ENCODE measurements around the gene SYNJ2. TPM values are rescaled to one million over a fixed set of nuclear protein-coding genes. Genes with fewer than 3 reads are reported as not detected.

The SYNJ2 gene
- total RNA-seq, 4 donors from 2014 or later, result 2.6 to 7.5 (median 5.5) TPM

DNA sequence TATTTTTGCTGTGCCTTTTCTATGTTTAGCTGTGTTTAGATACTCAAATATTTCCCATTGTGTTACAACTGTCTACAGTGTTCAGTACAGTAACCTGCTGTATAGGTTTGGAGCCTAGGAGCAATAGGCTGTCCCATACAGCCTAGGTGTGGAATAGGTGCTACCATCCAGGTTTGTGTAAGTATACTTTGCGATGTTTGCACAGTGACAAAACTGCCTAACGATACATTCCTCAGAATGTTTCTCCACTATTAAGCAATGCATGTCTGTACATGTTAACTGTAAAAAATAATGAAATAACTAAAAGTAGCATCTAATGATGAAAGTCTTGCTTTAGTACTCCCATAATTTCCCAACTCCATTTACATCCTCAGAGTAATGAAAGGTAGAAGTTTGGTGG lies 140.4 kb downstream of the SYNJ2 start:
- 82 to 88% methylated on average over 2 of the region's 2 CpGs for WGBS, 2 donors
- intact Hi-C loops (cut with DNase I; ENCODE audit: low total_unique reads), result no loop called here
- DNase-seq (ENCODE audit: low spot score in 2 of 2), result no peak
- no peak for TF ChIP-seq POLR2A (IDR thresholded peaks at IDR 0.05)
- TF ChIP-seq, protein P1, sequence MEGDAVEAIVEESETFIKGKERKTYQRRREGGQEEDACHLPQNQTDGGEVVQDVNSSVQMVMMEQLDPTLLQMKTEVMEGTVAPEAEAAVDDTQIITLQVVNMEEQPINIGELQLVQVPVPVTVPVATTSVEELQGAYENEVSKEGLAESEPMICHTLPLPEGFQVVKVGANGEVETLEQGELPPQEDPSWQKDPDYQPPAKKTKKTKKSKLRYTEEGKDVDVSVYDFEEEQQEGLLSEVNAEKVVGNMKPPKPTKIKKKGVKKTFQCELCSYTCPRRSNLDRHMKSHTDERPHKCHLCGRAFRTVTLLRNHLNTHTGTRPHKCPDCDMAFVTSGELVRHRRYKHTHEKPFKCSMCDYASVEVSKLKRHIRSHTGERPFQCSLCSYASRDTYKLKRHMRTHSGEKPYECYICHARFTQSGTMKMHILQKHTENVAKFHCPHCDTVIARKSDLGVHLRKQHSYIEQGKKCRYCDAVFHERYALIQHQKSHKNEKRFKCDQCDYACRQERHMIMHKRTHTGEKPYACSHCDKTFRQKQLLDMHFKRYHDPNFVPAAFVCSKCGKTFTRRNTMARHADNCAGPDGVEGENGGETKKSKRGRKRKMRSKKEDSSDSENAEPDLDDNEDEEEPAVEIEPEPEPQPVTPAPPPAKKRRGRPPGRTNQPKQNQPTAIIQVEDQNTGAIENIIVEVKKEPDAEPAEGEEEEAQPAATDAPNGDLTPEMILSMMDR (IDR thresholded peaks at IDR 0.05), result no peak
- no peak overlapping the region for H3K4me3 ChIP-seq (ENCODE audit: low read depth, poor library complexity, severe bottlenecking)

DNA sequence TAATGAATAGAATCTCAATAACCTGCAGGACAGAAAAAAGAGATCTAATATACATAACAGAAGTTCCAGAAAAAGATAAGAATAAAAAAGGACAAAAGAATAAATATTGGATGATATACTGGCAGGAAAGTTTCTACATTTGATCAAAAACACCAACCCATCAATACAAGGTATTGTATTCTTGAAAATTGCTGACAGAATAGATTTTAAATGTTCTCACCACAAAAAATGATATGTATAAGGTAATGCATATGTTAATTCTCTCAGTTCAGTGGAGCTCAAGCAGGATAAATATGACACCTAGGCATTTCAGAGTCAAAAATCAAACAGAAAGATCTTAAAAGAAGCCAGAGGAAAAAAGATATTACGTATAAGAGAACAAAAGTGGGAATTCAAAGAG lies 142.6 kb downstream of the SYNJ2 start:
- intact Hi-C loops (cut with DNase I; ENCODE audit: low total_unique reads), result no loop called here
- H3K4me3 ChIP-seq (ENCODE audit: low read depth, poor library complexity, severe bottlenecking), result no peak overlapping the region
- WGBS, 2 donors, result 95 to 97% methylated on average over 1 of the region's 1 CpG
- DNase-seq (ENCODE audit: low spot score in 2 of 2), result no peak
- TF ChIP-seq POLR2A (IDR thresholded peaks at IDR 0.05), result no peak
- TF ChIP-seq, protein P1 (IDR thresholded peaks at IDR 0.05), result no peak

DNA sequence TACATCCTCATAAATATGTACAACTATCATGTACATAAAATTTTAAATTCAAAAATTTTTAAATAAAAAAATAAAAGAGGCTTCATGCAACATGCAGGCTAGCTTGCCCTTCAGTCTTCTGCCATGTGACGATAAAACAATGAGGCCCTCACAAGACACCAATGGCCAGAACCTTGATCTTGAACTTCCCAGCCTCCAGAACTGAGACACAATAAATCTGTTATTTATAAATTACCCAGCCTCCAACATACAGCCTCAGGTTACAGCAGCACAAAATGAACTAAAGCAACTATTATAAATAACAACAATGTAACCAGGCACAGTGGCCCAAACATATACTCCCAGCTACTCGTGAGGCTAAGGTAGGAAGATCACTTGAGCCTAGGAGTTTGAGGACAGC lies 143.6 kb downstream of the SYNJ2 start:
- intact Hi-C loops (cut with DNase I; ENCODE audit: low total_unique reads), result no loop called here
- no peak overlapping the region for H3K4me3 ChIP-seq (ENCODE audit: low read depth, poor library complexity, severe bottlenecking)
- no peak for DNase-seq (ENCODE audit: low spot score in 2 of 2)
- WGBS, 2 donors, result 97% methylated on average over 2 of the region's 2 CpGs
- TF ChIP-seq, protein P1 (IDR thresholded peaks at IDR 0.05), result no peak
- no peak for TF ChIP-seq POLR2A (IDR thresholded peaks at IDR 0.05)

DNA sequence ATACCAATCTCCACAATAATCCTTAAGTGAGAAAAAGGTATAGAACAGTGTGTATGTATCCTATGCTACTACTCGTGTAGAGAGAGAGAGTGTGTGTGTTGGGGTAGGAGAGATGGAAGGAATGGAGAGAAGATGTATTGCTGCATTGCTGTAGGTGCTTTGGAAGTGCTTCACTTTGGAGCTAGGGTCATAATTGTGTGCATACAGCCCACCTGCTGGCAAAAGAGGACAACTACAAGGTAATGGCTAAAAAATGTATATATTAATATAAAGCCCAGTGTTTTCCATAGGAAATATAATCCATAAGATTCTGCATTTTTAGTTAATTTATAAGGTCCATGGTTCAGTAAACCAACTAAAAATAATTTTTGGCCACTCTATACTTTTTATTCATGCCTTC lies 150.3 kb downstream of the SYNJ2 start:
- 59 to 63% methylated on average over 1 of the region's 1 CpG for WGBS, 2 donors

DNA sequence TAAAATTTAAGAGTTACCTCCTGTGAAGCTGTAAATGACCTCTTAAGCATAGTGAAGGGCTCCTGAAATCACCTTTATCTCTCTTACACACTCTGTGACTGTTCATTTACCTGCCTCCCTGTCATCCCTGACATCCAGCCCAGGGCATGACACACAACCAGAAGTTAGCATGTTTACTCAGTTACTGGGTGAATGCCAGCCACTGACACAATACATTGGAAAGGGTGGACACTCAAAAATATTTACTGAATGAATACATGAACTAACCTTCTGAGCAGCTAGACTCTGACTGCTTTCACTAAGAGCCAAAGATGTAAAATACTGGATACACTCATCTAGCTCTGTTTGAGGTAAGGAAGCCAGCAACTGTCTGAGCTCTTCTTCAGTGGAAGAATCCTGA lies 161.1 kb downstream of the SYNJ2 start:
- DNase-seq (ENCODE audit: low spot score in 2 of 2), result peak in 1 of 2 donors; percentile 32
- intact Hi-C loops (cut with DNase I; ENCODE audit: low total_unique reads), result no loop called here
- H3K4me3 ChIP-seq (ENCODE audit: low read depth, poor library complexity, severe bottlenecking), result no peak overlapping the region
- no peak for TF ChIP-seq POLR2A (IDR thresholded peaks at IDR 0.05)
- TF ChIP-seq, protein P1 (IDR thresholded peaks at IDR 0.05), result no peak

More for the DNA sequence above, 150.3 kb downstream of the SYNJ2 start:
- DNase-seq (ENCODE audit: low spot score in 2 of 2), result no peak
- no peak for TF ChIP-seq POLR2A (IDR thresholded peaks at IDR 0.05)
- TF ChIP-seq, protein P1 (IDR thresholded peaks at IDR 0.05), result no peak
- no peak overlapping the region for H3K4me3 ChIP-seq (ENCODE audit: low read depth, poor library complexity, severe bottlenecking)
- intact Hi-C loops (cut with DNase I; ENCODE audit: low total_unique reads), result no loop called here

DNA sequence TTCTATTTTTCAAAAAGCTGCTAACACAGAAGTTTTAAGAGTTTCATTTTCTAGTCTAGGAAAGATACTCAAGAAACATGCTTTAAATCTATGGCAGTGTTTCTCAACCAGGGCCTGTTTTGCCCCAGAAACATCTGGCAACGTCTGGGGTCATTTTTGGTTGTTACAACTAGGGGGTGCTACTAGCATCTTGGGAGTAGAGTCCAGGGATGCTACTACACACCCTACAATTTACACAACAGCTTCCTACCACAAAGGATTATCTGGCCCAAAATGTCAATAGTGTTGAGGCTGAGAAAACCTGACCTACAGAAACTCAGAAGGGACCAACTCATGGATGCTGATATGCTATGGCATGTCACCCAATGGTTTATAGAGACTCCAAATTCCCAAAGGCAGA lies 162.0 kb downstream of the SYNJ2 start:
- no peak overlapping the region for H3K4me3 ChIP-seq (ENCODE audit: low read depth, poor library complexity, severe bottlenecking)
- no peak for TF ChIP-seq POLR2A (IDR thresholded peaks at IDR 0.05)
- TF ChIP-seq, protein P1 (IDR thresholded peaks at IDR 0.05), result no peak
- intact Hi-C loops (cut with DNase I; ENCODE audit: low total_unique reads), result no loop called here
- DNase-seq (ENCODE audit: low spot score in 2 of 2), result no peak
- WGBS, 2 donors, result 73 to 78% methylated on average over 1 of the region's 1 CpG
